T-helper 9 cell (primary cell): ENCODE measurements around the gene RNF19B.
"Not testable (repeated sequence)": the region's sequence is repeated elsewhere in the genome, so short reads cannot be mapped to it uniquely, and the experiment has no call there.

Experiments used
- DNase-seq: peaks from one replicate; pipeline ENCODE4 v3.0.0-alpha.2; 2020
- total RNA-seq, 2 donors: gene quantifications; one replicate each; lab custom pipeline; 2026; lab: John Stamatoyannopoulos, UW

Gene RNF19B, protein sequence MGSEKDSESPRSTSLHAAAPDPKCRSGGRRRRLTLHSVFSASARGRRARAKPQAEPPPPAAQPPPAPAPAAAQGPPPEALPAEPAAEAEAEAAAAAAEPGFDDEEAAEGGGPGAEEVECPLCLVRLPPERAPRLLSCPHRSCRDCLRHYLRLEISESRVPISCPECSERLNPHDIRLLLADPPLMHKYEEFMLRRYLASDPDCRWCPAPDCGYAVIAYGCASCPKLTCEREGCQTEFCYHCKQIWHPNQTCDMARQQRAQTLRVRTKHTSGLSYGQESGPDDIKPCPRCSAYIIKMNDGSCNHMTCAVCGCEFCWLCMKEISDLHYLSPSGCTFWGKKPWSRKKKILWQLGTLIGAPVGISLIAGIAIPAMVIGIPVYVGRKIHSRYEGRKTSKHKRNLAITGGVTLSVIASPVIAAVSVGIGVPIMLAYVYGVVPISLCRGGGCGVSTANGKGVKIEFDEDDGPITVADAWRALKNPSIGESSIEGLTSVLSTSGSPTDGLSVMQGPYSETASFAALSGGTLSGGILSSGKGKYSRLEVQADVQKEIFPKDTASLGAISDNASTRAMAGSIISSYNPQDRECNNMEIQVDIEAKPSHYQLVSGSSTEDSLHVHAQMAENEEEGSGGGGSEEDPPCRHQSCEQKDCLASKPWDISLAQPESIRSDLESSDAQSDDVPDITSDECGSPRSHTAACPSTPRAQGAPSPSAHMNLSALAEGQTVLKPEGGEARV
- 69.0 to 126 reads per million in 2 donors for total RNA-seq

DNA sequence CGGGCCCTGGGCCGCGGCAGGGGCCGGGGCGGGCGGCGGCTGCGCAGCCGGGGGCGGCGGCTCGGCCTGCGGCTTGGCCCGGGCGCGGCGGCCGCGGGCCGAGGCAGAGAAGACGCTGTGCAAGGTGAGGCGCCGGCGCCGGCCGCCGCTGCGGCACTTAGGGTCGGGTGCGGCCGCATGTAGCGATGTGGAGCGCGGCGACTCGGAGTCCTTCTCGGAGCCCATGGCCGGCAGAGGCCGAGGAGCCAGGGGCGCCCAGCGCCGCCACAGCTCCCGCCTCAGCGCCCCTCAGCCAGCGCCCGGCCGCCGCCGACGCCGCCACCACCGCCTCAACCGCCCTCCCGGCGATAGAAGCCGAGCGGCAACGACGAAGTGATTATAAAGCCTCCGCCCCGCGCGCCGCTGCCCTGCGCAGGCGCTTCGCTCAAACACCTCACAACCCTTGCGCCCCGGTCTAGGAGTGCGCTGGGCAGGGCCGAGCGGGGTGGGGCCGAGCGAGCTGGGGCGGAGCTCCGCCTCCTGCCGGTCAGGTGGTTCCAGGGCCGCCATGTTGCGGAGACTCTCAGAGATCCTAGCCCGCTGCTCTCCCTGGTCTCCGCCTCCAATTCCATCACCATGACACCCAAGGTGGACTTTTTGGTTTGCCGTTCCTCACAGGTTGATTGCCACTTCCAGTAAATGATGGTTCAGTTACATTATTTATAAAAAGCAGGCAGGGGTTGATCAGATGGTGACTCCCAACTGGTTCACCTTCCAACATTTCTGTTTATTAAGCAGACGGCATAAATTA, at the start of gene RNF19B:
RNF19B (minus strand) TSS at position 349 of the 790 bp plus-strand sequence; CDS start at position 225, 124 bp downstream.
- DNase-seq = peak; percentile 89

DNA sequence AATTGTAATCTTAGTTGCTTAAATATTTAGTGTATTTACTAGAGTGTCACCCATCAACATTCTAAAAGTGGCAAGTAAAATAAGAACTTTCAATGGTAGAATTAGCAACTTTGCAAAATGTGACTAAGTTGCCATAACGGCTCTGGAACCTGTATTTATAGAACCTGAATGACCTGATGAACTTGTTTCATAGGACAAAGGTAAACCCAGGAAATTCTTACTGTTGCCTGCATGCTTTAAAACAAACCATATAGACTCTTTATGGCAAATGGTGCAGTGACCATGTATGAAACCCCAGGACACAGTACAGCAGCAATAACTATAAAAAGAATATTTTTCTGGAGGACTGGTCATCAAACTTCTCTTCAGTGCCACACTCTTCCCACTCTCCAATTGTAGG, 49.2 kb upstream of the RNF19B start:
- no peak for DNase-seq

DNA sequence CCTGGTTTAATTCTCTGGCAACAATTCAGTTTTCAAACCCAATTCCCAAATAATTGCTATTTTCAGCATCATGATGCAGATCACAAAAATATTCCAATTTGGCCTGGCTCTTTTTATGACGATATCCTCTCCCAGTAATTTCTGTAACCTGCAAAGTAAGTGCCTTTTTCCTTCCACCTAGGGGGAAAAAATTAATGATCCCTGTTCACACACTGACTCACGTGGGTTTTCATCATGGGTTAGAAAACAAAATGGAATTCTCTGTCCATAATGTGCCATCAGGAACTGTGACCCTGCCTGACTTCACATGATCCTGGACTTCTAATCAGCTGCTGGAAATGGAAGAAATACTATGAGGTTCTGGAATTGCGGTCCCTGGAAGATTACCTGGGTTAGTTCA, 47.6 kb upstream of the RNF19B start:
- no peak for DNase-seq

DNA sequence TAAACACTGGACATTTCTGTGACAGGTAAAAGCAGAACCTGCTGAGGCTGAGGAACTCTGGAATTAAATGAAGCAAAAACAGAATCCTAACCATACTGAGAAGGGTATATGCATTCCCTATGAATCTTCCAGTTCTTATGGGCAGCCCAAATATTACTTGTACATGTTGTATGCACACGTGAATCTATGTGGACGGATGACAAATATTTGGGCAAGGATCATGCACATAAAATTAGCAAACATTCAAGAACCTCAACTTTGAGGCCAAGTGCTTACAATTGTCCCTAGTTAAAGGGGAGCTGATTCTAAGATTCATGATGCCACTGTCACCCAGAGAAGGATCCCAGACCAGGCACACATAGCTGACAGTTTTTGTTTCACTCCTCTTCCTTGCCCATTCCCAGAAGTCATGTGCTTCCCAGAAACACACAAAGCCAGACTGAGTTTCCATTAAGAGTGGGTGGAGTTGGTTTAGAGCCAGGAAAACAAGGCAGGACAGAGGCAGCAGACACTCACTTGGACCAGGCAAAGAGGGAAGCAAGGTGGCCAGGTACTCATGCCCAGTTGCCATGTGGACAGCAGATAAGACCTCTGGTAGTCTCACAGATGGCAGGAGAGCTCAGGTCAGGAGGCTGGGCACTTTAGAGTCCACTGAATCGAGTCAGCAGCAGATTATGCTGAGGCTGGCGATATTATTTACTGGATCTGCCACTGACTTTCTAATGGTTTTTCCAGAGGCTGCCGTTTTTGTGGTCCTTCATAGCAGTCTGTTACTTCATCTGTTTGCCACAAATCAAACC, 46.5 kb upstream of the RNF19B start:
- DNase-seq = no peak

DNA sequence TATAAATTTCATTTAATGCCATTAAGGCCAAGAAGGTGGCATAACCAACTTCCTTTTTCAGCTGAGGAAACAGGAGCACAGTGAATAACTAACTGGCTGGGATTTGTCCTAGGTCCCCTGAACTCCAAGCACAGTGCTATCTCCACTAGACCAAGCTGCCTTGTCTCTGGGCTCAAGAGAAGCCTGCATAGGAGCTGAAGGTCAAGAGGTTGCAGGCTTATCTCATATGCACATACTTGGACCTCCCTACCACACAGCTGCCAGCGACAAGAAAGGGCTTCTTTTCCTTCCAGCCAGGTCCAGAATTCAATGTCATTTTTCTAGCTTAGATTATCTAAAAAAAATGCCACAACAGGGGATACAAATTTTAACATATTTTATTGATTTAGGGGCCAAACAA, 45.0 kb upstream of the RNF19B start:
- DNase-seq = no peak

DNA sequence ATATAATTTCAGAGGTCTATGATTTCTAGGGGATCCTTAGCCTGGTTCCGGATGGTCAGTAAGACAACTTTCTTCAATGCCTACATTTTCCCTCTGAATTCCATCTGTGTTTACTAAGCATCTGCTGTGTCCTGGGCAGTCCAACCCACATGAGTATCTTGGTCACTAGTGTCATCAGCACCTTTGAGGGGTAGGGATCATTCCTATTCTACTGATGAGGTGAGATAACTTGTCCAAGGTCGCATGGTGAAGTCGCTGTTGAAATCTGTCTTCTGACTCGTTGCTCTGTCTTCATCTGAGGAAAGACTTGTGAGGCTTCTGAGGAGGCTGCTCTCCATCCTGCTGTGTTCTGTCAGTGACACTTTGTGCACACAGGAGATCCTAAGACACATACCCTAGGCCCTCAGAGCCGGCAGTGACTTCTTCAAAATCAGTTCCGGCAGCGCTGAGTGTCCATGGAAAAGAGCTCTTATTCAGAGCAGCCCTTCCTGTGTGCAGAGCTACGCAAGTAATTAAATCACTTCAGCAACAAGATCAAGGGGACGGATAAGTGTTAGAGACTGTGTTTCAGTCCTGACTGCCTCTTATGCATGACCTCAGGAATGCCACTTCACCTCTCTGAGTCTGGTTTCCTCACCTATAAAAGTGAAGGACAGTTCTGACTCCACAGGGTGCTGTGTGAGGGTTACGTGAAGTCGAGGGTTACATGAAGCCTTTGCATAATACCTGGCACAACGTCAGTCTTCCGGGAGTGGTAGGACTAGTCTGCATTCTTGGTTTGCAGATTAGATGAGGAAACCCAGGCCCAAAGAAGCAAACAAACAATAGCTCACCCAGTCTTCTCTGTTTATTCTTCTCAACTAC, 43.7 kb upstream of the RNF19B start:
- no peak for DNase-seq

DNA sequence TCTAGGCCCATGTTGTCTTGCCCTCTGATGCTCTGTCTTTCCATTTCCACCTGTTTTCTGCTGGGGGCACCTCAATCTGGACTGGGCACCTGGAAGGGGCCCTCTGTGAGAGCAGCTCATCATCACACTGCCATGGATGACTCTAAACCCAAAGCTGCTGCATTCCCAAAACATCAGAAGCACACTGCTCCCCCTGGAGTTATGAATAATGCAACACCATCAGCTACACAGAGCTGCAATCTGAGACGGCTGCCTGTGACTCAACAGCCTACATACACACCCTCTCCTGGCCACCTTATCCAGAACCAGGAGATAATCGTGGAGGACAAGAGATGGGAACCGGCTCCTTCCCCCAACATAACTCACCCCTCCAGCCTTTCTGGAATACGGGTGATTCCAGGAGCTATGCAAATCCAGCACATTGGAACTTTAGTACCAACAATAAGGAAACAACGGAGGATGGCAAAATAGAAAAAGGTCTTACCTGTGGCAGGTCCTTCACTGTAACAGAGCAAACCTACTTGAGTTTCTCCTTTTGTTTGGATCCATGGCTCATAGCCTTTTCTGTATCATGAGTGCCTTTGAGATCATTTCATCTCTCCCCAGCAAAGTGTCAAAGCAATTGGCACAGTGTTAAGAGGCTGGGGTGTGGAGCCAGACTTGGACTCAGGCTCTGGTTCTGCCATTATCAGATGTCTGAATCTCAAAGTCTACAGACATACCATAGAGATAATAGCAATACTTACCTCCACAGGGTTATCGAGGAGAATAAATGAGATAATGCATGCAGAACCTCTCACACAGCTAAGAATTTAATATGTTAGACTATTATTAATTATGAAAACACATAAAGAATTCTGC, 42.8 kb upstream of the RNF19B start:
- DNase-seq = no peak

DNA sequence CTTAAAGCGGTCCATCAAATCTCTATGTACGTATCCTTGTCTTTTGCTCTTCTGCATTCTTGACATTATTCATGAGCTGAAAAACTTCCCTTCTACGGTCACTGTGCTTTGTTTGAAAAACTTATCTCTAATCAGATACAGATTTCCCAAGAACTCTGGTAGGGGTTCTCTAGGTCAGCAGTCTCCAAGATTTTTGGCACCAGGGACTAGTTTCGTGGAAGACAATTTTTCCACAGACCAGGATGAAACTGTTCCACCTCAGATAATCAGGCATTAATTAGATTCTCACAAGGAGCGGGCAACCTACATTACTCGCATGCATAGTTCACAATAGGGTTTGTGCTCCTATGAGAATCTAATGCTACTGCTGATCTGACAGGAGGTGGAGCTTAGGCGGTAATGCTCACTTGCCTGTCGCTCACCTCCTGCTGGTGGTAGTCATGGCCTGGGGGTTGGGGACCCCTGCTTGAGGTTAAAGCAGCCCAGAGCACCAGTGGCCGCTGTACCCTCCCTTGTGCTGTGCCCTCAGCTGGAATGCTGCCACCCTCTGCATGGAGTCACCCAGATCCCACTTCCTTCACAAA, 41.3 kb upstream of the RNF19B start:
- no peak for DNase-seq

DNA sequence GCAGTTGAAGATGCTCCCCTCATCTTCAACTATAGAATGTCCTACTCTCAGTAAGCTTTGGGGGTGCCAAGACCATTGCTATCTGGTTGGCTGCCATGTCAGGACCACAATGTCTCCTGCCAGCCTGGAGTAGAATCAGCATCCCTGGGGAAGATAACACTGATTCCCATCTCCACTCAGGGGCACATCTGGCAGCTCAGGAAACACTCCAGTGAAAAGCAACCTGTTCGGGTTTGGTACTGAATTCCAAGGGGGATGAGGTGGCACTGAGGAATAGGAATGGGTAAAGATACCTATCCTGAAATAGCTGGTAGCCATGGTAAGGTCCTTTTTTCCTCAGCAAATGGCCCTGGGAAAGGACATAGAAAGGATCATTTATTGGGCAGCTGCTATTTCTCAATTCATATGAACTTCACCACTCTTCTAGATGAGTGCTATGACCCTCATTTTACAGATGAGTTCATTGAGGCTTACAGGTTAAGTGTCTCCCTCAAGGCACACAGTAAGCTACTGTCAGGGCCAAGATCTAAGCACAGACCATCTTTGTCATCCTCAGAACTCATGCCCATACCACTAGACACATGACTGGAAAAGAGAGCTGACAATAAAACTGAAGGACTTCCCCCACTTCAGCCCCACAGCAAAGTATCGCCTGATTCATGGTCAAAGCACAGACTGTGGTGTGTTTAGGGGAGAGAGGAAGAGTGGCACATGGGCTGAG, 40.7 kb upstream of the RNF19B start:
- DNase-seq = no peak

DNA sequence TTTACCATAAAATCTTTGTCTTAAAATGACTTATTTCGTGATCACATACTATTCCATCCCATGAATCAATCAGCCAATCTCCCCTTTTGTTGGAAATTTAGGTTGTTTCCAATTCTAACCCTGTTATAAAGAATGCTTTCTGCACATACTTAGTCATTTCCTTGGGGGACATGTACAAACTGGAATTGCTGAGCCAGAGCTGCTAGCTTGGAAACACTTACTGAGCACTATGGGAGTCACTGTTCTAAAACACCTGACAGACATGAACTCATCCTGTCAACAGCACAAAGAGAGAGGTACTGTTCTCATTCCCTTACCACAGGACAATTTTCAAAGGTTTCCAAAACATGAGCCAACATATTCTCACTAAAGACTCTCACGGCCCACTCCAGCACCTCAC, 40.0 kb upstream of the RNF19B start:
- DNase-seq = no peak

DNA sequence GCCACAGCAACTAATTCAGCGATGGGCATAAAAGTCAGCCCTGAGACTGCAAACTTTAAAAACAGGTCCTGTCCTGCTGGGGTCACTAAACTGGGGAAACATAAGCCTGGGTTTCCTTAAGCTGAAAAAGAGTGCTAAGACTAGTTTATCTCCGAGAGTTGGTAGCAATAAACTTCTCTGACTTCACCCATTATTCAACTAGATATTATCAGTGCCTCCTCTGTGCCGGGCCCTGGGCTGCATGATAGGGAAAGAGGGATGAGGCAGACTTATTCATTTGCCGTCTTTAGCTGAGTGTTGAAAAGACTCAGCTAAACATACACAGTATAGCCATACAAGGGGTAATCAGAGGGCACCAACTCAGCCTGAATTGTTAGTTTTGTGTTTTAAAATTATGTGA, 39.0 kb upstream of the RNF19B start:
- DNase-seq = no peak

DNA sequence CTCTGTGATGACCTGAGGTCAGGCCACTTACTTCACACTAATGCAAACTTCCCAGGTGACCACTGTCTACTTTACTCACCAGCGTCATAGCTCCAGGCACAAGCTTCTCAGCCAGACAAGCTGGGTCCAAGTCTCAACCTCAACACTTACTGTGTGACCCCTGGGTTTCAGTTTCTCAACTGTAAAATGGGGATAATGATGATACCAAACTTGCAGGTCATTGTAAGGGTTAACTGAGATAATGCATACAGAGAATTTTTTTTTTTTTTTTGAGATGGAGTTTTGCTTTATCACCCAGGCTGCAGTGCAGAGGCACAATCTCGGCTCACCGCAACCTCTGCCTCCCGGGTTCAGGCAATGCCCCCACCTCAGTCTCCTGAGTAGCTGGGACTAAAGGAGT, 37.4 kb upstream of the RNF19B start:
- no peak for DNase-seq

DNA sequence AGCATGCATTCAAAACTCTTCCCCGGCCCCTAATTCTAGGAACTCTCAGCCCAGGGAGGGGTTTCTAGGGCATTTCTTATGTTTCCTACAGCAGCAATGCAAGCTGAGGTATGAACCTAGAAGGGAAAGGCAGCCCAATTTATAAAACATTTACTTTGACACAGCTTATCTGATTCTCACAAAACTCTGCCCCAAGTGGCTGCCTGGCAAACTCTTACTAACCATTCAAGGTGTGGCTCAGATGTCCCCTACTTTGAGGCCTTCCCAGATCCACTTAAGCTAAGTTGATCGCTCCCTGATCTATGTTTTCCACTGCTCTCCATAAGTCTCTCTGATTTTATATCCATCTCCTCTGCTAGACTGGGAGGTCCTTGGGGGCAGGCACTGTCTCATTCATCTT, 36.7 kb upstream of the RNF19B start:
- no peak for DNase-seq

DNA sequence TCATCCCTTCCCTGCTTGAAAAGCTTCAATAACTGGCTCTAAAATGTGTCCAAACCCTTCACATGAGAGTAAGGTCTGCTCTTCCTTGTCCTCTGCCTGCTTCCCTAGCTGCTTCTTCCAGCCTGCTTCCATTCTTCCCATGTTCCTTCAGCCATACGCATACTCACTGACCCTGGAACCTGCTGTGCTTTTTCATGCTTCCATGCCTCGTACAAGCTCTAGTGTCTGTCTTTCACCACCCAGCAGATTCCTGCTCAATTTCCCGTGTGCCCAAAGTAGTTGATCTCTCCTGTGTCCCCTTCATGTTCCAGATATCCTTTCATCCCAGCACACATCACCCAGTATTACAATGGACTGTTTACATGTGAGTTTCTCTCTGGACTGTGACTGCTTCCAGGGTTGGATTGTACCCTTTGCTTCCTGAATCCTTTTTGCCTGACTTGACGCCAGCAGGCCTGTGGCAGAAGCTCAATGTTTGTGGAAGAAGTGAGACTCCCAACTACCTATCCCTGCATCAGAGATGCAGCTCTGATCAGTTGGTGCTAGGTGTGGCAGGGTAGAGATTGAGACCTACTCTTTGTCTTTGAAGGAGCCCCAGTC, 35.9 kb upstream of the RNF19B start:
- no peak for DNase-seq

DNA sequence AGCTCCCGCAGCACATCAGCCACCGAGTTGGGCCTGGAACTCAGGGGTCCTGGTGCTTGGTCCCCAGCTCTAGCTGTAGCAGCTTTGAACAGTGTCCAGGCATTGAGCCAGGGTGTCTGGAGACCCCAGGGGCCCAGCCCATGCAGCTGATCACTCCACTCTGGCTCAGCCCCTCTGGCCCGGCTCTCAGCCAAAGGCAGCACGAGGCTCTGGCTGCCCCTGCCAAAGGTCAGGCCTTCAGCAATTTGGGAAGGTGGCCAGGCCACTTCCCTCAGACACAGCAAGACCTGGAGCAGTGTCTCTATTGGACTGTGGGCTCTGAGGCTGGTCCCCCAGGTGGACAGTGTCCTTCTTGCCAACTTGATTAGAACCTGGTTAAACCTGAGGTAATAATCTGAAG, 34.4 kb upstream of the RNF19B start:
- no peak for DNase-seq

DNA sequence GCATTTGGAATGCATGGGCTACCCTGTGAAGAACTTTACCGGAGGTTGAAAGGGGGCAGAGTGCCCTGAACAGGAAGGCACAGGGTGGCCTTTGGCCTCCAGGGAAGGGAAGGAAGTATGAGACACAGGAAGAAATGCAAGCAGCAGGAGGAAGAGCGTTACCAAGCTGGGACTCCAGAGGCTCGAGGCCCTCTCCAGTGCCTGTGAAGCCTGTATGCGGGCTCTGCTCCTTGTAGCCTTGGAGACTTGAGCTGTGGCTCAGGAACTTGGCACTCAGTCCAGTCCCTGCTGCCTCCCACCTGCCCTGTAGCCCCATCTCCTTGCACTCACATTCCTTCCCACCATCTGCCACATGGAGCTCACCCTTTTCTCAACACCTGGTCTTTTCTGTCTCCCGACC, 33.5 kb upstream of the RNF19B start:
- no peak for DNase-seq

DNA sequence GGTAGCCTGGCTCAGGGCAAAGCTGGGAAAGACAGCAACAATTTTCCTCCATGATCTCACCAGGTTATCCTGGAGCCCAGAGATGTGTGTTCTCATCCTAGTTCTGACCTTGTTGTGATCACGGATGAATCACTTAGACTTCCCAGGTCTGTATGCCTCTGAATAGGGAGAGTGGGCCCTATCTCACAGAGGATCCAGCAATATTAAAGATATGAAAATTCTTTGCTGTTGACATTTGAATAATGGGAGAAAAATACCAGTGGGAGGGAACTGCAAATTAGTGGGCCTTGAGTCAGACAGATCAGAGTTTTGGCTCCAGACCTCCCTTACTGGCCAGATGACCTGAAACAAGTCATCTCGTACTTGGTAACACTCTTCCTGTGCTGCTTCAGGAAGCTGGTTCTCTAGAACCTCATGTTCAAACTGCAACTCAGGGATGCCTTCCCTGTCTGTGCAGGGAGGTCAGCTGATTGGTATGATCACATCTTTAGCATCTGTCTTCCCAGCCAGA, 32.8 kb upstream of the RNF19B start:
- no peak for DNase-seq

DNA sequence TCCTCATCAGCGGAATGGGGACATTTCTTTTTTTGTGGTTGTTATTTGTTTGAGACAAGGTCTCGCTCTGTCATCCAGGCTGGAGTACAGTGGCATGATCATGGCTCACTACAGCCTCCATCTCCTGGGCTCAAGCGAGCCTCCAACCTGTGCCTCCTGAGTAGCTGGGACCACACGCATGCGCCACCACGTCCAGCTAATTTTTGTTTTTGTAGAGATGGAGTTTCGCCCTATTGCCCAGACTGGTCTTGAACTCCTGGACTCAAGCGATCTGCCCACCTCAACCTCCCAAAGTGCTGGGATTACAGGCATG, 28.7 kb upstream of the RNF19B start:
- not testable (repeated sequence) for DNase-seq
